ENCODE data around the gene GMPPA. TPM values are rescaled to one million over a fixed set of nuclear protein-coding genes. Genes with fewer than 3 reads are reported as not detected.

Gene GMPPA
- total and polyA plus RNA-seq, 4 donors, result 17.0 to 135 (median 40.4) TPM

- H3K27ac ChIP-seq (ENCODE audit: low read depth in 1 of 2, low read length in 2 of 2), result no peak overlapping the region
- H3K9me3 ChIP-seq (ENCODE audit: control insufficient read depth, low read length), result no peaks in the 10 kb centered on the region
- H3K4me1 ChIP-seq (ENCODE audit: control insufficient read depth in 1 of 2, insufficient read depth in 2 of 2, low read length in 2 of 2), result no peaks in the 10 kb centered on the region
- no peaks in the 10 kb centered on the region for H3K36me3 ChIP-seq (ENCODE audit: control insufficient read depth in 1 of 2, insufficient read depth in 2 of 2, low read length in 1 of 2)
- intact Hi-C loops (cut with DNase I), result no loop called here
- WGBS, 2 donors, result 89 to 91% methylated on average over 17 of the region's 17 CpGs
- H3K27me3 ChIP-seq (ENCODE audit: control insufficient read depth in 1 of 2, insufficient read depth in 2 of 2, low read length in 1 of 2), result no peaks in the 10 kb centered on the region
- no peak for ATAC-seq (ENCODE audit: low FRiP score)
- H3K4me3 ChIP-seq (ENCODE audit: low read length in 2 of 2), result no peak overlapping the region
- DNase-seq, result no peak
These were observed 17.4 kb downstream of the GMPPA start for GRCh38 chr2:219515874-219516629.

DNA sequence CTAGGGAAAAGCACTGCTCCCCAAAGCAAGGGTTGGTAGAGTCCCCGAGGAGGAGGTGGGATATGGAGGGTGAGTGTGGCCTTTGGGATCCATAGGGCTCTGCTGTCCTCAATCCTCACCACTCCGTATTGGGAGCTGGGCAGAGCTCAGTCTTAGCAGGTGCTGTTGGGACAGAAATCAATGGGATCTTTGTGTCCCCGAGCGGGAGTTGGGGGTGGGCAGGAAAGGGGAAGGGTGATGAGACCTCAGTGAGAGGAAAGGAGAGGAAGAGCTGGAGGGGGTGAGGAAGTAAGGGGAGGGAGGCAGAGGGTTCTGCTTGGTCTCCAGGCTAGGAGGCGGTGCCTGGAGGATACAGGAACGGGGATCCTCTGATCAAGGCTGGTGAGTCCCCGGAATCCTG is 18.2 kb downstream of the GMPPA start:
- H3K4me1 ChIP-seq (ENCODE audit: control insufficient read depth in 1 of 2, insufficient read depth in 2 of 2, low read length in 2 of 2), result no peaks in the 10 kb centered on the region
- no peak for ATAC-seq (ENCODE audit: low FRiP score)
- intact Hi-C loops (cut with DNase I), result no loop called here
- no peaks in the 10 kb centered on the region for H3K27me3 ChIP-seq (ENCODE audit: control insufficient read depth in 1 of 2, insufficient read depth in 2 of 2, low read length in 1 of 2)
- H3K4me3 ChIP-seq (ENCODE audit: low read length in 2 of 2), result no peak overlapping the region
- H3K9me3 ChIP-seq (ENCODE audit: control insufficient read depth, low read length), result no peaks in the 10 kb centered on the region
- 89 to 93% methylated on average over 7 of the region's 7 CpGs for WGBS, 2 donors
- H3K36me3 ChIP-seq (ENCODE audit: control insufficient read depth in 1 of 2, insufficient read depth in 2 of 2, low read length in 1 of 2), result no peaks in the 10 kb centered on the region
- no peak overlapping the region for H3K27ac ChIP-seq (ENCODE audit: low read depth in 1 of 2, low read length in 2 of 2)
- DNase-seq, result no peak

DNA sequence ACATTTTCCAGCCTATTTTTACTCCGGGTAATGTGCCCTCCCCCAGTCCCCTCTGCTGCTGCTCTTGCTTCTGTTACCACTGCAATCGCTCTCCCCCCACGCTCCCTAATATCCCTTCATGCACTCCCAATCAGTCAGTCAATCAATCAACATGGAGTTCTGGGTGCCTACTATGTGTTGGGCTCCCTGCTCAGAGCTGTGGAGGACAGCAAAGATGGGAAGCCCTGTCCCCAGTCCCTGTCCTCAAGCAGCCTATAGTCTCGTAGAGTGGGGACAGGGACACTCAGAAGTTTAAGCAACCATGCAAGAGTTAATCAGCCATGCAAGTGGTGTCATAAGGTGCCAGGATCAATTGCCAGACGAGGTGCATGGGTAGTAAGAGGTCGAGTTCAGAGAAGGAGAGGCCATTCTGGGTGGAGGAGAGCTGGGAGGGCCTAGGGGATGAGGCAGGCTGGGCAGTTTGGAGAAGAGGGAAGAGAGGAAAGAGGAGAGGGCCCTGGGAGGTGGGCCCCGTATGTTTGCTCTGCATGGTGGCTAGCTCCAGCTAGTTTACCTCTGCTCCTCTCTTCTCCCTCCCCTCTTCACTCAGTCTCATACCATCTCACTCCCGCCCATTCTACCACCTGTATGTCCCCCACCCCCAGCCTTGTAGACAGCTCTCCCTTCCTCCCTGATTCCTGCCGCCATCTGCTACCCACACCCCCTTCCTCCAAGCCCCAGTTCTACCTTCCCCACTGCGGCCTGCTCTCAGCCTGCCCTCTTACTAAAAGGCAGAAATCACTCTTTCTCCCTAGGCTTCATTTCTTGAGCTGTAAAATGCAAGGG is 19.5 kb downstream of the GMPPA start:
- Histone ChIP-seq H3K36me3 (ENCODE audit: control insufficient read depth in 1 of 2, insufficient read depth in 2 of 2, low read length in 1 of 2) (no peaks in the 10 kb centered on the region), H3K9me3 (ENCODE audit: control insufficient read depth, low read length) (no peaks in the 10 kb centered on the region), H3K4me3 (ENCODE audit: low read length in 2 of 2) (no peak overlapping the region), H3K27ac (ENCODE audit: low read depth in 1 of 2, low read length in 2 of 2) (no peak overlapping the region), H3K27me3 (ENCODE audit: control insufficient read depth in 1 of 2, insufficient read depth in 2 of 2, low read length in 1 of 2) (no peaks in the 10 kb centered on the region), H3K4me1 (ENCODE audit: control insufficient read depth in 1 of 2, insufficient read depth in 2 of 2, low read length in 2 of 2) (no peaks in the 10 kb centered on the region)
- ATAC-seq (ENCODE audit: low FRiP score) (no peak), DNase-seq (no peak)
- intact Hi-C loops (cut with DNase I), result no loop called here
- 77% methylated on average over 9 to 10 of the region's 10 CpGs for WGBS, 2 donors

DNA sequence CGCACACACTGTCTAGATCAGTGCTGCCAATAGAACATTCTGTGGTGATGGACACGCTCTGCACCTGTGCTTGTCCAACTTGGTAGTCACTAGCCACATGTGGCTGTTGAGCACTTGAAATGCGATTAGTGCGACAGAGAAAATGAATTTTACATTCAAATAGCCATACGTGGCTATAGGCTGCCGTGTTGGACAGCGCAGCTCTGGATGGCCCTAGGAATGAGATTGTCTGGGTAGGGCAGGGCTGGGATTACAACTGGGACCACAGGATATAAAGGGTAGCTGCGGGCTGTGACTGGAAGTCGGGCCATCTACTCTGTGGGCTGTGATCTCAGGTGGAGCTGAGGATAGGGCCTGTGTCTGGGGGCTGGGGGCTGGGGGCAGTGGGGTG is 20.8 kb downstream of the GMPPA start:
- Histone ChIP-seq H3K9me3 (ENCODE audit: control insufficient read depth, low read length) (no peaks in the 10 kb centered on the region), H3K4me3 (ENCODE audit: low read length in 2 of 2) (no peak overlapping the region), H3K4me1 (ENCODE audit: control insufficient read depth in 1 of 2, insufficient read depth in 2 of 2, low read length in 2 of 2) (no peaks in the 10 kb centered on the region), H3K27ac (ENCODE audit: low read depth in 1 of 2, low read length in 2 of 2) (no peak overlapping the region), H3K36me3 (ENCODE audit: control insufficient read depth in 1 of 2, insufficient read depth in 2 of 2, low read length in 1 of 2) (no peaks in the 10 kb centered on the region), H3K27me3 (ENCODE audit: control insufficient read depth in 1 of 2, insufficient read depth in 2 of 2, low read length in 1 of 2) (no peaks in the 10 kb centered on the region)
- WGBS, 2 donors, result 88 to 97% methylated on average over 9 of the region's 9 CpGs
- intact Hi-C loops (cut with DNase I), result no loop called here
- no peak for DNase-seq
- ATAC-seq (ENCODE audit: low FRiP score), result no peak

- no peak for ATAC-seq (ENCODE audit: low FRiP score)
- H3K4me1 ChIP-seq (ENCODE audit: control insufficient read depth in 1 of 2, insufficient read depth in 2 of 2, low read length in 2 of 2), result no peaks in the 10 kb centered on the region
- no peak overlapping the region for H3K4me3 ChIP-seq (ENCODE audit: low read length in 2 of 2)
- H3K9me3 ChIP-seq (ENCODE audit: control insufficient read depth, low read length), result no peaks in the 10 kb centered on the region
- H3K36me3 ChIP-seq (ENCODE audit: control insufficient read depth in 1 of 2, insufficient read depth in 2 of 2, low read length in 1 of 2), result no peaks in the 10 kb centered on the region
- WGBS, 2 donors, result 81 to 86% methylated on average over 8 of the region's 8 CpGs
- H3K27me3 ChIP-seq (ENCODE audit: control insufficient read depth in 1 of 2, insufficient read depth in 2 of 2, low read length in 1 of 2), result no peaks in the 10 kb centered on the region
- intact Hi-C loops (cut with DNase I), result no loop called here
- DNase-seq, result no peak
- H3K27ac ChIP-seq (ENCODE audit: low read depth in 1 of 2, low read length in 2 of 2), result no peak overlapping the region
These were observed 21.4 kb downstream of the GMPPA start for GRCh38 chr2:219520079-219520478.

DNA sequence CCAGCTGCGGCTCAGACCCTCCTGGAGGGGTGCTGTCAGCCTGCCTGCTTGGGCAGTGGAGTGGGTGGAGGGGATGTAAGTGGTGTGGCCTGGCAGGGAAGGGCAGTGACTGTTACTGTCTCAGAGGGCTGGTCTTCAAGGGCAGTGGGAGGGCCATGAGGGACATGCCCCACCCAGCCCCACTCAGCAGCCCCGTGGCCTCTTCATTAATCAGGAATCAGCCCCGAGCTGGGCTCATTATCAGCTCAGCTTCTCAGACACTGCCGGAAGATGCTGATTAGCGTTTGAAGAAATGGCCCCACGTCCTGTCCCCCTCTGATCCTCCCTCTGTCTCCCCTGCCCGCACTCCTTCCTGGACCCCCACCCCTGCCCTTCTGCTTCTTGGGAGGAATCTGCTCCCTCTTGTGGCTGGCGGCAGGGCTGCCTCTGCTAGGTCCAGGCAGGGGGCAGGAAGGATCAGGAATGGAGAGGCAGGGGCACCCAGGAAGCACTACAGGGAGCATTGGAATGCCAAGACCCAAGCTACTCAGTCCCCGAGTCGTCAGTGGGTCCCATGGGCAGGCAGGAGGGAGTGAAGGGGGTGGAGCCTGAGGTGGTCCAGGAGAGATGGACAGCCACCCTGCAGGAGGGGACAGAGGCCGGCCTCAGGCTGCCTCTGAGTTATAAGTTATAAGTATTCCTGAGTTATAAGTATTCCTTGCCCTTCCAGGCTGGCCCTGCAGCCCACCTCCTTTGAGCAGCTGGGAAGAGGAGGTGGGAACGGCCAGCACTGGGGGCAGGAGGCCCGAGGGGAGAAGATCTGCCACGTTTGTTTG is 22.6 kb downstream of the GMPPA start:
- Histone ChIP-seq H3K27ac (ENCODE audit: low read depth in 1 of 2, low read length in 2 of 2) (no peak overlapping the region), H3K27me3 (ENCODE audit: control insufficient read depth in 1 of 2, insufficient read depth in 2 of 2, low read length in 1 of 2) (no peaks in the 10 kb centered on the region), H3K36me3 (ENCODE audit: control insufficient read depth in 1 of 2, insufficient read depth in 2 of 2, low read length in 1 of 2) (no peaks in the 10 kb centered on the region), H3K4me1 (ENCODE audit: control insufficient read depth in 1 of 2, insufficient read depth in 2 of 2, low read length in 2 of 2) (no peaks in the 10 kb centered on the region), H3K9me3 (ENCODE audit: control insufficient read depth, low read length) (no peaks in the 10 kb centered on the region), H3K4me3 (ENCODE audit: low read length in 2 of 2) (no peak overlapping the region)
- ATAC-seq (ENCODE audit: low FRiP score), result peak; percentile 27
- whole genome bisulfite sequencing, 2 donors, result 28 to 33% methylated on average over 14 of the region's 14 CpGs
- DNase-seq, result no peak
- intact Hi-C loops (cut with DNase I), result no loop called here

GRCh38 chr2:219522111-219523030 is 23.7 kb downstream of the GMPPA start:
- H3K36me3 ChIP-seq (ENCODE audit: control insufficient read depth in 1 of 2, insufficient read depth in 2 of 2, low read length in 1 of 2), result no peaks in the 10 kb centered on the region
- peak; percentile 33 for ATAC-seq (ENCODE audit: low FRiP score)
- WGBS, 2 donors, result 4 to 5% methylated on average over 40 to 70 of the region's 70 CpGs
- no peaks in the 10 kb centered on the region for H3K9me3 ChIP-seq (ENCODE audit: control insufficient read depth, low read length)
- intact Hi-C loops (cut with DNase I), result no loop called here
- H3K27ac ChIP-seq (ENCODE audit: low read depth in 1 of 2, low read length in 2 of 2), result no peak overlapping the region
- no peaks in the 10 kb centered on the region for H3K27me3 ChIP-seq (ENCODE audit: control insufficient read depth in 1 of 2, insufficient read depth in 2 of 2, low read length in 1 of 2)
- no peaks in the 10 kb centered on the region for H3K4me1 ChIP-seq (ENCODE audit: control insufficient read depth in 1 of 2, insufficient read depth in 2 of 2, low read length in 2 of 2)
- H3K4me3 ChIP-seq (ENCODE audit: low read length in 2 of 2), result peak overlapping the region in 1 of 2 donors; percentile 2
- peak in 1 of 2 donors; percentile 83 for DNase-seq
